Mesenteric fat pad (tissue), 1 donor: Measurements from ENCODE around the gene ARRB1. TPM values are rescaled to one million over a fixed set of nuclear protein-coding genes. Genes with fewer than 3 reads are reported as not detected.
"Not testable (repeated sequence)": the region's sequence is repeated elsewhere in the genome, so short reads cannot be mapped to it uniquely, and the experiment has no call there.

Experiments used
- DNase-seq: peaks from one replicate; pipeline ENCODE4 v3.0.0-alpha.2; 2020; ENCODE audit warnings: low spot score
- total RNA-seq: library from RNA; stranded (reverse); fragmentation: NEBNext Ultra II Directional; extraction: Animal tissue kit (Norgen Biotek cat#: 25700); gene quantifications from one replicate; pipeline ENCODE4 v1.2.1, GENCODE V29; 2021
- donor health status: DM: yes; HTN: yes; CAD: no.

Gene ARRB1
- total RNA-seq, 1 donor from 2014 or later = 112 TPM

GRCh38 chr11:75344186-75344585 lies 7.3 kb downstream of the ARRB1 start:
- DNase-seq = no peak

- no peak for DNase-seq
Observed at GRCh38 chr11:75342966-75343870, 8.2 kb downstream of the ARRB1 start.

DNA sequence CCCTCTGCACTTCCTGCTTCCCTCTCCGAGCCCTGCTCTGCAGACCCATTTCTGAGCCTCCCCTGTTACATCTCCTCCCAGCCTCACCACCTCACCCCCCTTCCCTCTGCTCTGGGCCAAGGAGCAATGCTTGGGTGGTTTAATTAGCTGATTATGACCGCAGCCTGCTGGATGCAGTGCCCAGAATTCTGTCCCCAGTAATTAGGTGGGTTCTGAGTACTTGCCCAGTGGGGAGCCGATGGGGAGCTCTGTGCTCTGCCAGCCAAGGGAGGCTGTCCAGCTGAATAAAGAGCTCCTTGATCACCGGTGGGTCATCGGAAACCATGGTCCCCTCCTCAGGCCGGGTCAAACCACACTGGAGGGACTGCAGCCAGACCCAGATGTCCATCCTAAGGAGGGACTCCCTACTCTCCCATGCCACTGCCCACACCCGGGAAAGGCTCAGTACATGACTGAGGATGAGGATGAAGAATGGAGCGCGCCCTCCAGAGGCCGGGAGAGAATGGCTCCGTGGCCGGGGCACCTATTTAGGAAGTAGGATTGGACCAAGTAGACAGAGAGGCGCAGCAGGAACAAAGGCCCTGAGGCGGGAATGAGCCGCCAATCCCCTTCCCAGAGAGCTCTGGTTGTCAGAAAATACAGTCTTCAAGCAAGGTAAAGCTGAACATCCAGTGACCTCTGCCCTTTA lies 9.1 kb downstream of the ARRB1 start:
- DNase-seq = no peak

- DNase-seq = no peak
Observed at GRCh38 chr11:75341612-75342011, 9.8 kb downstream of the ARRB1 start.

- DNase-seq = no peak
Observed at GRCh38 chr11:75339685-75340409, 11.6 kb downstream of the ARRB1 start.

GRCh38 chr11:75338516-75339208 lies 12.8 kb downstream of the ARRB1 start:
- no peak for DNase-seq

DNA sequence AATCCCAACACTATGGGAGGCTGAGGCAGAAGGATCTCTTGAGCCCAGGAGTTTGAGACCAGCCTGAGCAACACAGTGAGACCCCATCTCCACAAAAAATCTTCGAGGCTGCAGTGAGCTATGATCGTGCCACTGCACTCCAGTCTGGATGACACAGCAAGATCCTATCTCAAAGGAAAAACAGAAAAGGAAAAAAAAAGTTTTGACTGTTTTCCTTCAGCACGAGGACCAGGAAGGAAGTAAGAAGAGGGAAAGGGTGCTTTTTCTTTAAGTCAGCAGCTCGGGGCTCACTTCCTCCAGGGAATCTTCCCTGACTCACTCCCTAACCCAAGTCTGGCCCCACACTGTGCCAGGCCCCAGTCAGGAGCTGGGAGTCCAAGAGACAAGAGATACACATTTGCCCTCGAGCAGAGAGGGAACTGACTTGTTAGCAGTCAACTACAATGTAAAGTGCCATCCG lies 14.2 kb downstream of the ARRB1 start:
- DNase-seq = no peak

DNA sequence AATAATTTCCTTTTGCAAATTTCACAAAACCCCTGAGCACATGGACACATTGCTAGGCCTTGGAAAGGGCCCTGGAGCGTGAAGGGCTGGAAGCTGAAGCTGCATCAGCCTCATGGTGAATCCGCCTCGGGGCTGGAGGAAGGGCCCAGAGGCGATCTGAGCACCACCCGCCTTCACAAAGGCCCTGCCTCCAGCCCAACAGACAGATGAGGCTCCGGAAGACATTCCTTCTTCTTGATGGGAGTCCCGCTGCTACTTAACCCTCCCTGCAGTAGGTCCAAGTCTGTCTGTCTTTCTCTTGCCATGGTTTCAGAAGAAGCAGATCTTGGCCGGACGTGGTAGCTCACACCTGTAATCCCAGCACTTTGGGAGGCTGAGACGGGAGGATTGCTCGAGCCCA lies 16.5 kb downstream of the ARRB1 start:
- DNase-seq = no peak

DNA sequence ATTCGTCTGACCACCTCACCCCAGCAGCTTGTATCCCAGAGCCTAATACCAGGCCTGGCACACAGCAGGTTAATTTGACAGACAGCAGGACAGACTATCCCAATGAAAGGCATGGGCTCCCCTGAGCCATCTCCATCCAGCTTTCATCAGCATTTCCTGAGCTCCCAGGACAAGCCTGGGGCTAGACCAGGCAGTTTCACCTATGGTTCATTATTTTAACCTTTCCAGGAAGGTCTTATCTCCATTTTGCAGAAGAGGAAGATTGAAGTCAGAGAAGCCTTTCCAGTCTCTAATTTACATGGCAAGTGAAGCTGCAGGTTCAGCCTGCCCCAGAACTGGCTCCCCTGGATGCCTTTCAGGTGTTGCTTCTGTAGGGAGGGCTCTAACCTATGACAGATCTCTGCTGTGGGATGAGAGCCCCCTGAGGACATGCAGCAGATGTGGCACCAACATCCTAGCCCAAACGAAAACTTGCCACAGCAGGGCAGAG lies 17.0 kb downstream of the ARRB1 start:
- no peak for DNase-seq

DNA sequence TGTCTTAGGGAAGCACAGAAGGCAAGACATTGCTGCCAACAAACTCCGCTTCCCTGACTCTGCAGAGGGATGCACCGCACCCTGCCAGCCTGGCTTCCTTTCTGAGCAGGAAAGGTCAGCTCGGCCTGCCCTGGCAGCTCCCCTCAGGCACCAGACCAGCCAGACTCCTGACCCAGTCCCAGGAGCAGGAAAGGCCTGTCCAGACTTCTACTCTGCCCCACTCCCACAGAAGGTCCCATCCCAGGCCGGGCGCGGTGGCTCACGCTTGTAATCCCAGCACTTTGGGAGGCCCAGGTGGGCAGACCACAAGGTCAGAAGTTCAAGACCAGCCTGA lies 17.7 kb downstream of the ARRB1 start:
- DNase-seq = no peak

- no peak for DNase-seq
Observed at GRCh38 chr11:75333022-75333806, 18.2 kb downstream of the ARRB1 start.

DNA sequence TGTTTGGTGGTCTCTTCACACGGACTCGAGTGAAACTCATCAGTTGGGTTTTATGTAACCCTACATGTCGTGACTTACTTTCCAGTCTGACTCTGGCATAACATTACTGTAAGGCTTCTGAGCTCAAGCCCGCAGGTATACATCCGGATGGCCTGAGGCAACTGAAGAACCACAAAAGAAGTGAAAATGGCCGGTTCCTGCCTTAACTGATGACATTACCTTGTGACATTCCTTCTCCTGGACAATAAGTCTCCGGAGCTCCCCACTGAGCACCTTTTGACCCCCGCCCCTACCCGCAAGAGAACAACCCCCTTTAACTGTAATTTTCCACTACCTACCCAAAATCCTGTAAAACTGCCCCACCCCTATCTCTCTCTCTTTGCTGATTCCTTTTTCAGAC lies 19.7 kb downstream of the ARRB1 start:
- not testable (repeated sequence) for DNase-seq

GRCh38 chr11:75331304-75331703 lies 20.2 kb downstream of the ARRB1 start:
- not testable (repeated sequence) for DNase-seq

DNA sequence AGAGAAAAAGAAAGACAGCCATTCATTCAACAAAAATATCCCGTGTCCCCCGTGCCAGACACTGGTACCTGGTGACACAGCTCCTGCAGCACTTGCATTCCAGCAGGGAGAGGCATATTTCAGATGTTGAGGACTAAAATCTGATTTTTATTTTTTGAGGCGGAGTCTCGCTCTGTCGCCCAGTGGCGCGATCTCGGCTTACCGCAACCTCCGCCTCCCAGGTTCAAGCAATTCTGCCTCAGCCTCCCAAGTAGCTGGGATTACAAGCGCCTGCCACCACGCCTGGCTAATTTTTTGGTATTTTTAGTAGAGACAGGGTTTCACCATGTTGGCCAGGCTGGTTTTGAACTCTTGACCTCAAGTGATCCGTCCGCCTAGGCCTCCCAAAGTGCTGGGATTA lies 20.6 kb downstream of the ARRB1 start:
- not testable (repeated sequence) for DNase-seq

DNA sequence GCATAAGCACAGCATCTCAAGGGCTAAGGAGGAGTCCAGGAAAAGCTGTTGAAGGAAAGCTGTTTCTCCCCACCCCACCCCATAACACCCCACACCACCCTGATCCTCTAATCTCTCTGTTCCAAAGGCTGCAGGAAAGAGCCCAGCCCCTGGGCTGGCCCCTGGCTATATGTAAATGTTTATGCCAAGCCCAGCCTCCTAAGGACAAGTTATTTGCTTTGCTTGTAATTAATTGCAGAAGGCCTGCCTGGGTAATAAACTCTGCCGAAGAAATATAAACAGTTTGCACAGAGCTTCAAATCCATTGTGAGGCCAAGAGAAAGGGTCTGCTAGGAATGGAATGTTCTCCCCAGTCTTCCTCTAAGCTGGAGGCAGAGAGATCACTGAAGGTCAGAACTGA lies 21.2 kb downstream of the ARRB1 start:
- DNase-seq = no peak

DNA sequence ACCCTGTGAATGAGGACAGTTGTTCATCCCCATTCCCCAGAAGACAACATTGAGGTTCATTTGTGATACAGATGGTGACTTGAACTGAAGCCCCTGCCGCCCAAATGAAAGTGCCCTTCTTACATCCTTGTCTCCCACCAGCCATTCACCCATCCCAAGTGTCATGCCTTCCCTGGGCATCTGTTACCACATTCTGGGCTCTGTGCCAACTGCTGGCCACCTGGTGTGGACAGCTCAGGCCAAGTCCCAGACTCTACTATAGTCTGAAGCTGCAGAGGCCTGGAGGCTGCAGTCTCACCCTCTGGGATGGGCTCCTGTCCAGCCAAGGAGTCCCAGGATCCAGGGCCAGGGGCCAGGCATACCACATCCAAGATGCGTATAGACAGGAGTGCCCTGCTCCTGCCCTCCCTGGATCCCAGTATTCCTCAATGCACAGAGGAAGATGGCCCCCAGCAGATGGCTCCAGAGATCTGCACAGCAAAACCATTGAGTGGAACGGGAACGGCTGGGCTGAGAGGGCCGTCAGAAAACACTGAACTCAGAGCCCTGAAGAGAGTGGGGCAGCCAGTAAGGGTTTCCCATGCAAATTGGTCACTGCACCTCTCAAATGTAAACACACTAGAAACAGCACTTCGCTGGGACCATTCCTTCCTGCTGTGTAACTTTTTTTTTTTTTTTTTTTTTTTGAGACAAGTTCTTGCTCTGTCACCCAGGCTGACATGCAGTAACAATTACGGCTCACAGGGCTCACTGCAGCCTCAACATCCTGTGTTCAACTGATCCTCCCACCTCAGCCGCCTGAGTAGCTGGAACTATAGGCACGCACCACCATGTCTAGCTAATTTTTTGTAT lies 22.8 kb downstream of the ARRB1 start:
- DNase-seq = no peak

- no peak for DNase-seq
Observed at GRCh38 chr11:75326439-75326810, 25.0 kb downstream of the ARRB1 start.

GRCh38 chr11:75325713-75326438 lies 25.6 kb downstream of the ARRB1 start:
- no peak for DNase-seq

GRCh38 chr11:75324740-75325139 lies 26.7 kb downstream of the ARRB1 start:
- DNase-seq = no peak
